ENCODE results near the gene C17orf50.

DNA sequence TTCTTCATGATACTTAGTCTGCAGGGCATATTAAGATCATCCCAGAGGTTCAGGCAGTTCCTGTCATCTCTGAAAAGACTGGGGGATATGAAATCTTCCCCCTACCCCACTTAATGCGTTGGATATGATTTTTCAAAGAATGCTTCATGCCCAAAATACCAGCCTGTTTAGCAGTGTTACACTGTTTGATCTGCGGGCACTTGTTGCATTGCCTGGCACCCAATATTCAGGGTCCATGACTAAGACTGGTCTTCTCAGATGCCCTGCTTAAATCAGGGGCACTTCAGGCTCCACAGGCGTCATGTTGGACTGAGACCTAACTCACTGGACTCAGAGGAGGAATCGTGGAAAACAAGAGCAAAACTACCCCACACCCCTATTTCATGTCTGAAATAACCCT lies 35.6 kb upstream of the C17orf50 start:
- TF ChIP-seq, protein P1, sequence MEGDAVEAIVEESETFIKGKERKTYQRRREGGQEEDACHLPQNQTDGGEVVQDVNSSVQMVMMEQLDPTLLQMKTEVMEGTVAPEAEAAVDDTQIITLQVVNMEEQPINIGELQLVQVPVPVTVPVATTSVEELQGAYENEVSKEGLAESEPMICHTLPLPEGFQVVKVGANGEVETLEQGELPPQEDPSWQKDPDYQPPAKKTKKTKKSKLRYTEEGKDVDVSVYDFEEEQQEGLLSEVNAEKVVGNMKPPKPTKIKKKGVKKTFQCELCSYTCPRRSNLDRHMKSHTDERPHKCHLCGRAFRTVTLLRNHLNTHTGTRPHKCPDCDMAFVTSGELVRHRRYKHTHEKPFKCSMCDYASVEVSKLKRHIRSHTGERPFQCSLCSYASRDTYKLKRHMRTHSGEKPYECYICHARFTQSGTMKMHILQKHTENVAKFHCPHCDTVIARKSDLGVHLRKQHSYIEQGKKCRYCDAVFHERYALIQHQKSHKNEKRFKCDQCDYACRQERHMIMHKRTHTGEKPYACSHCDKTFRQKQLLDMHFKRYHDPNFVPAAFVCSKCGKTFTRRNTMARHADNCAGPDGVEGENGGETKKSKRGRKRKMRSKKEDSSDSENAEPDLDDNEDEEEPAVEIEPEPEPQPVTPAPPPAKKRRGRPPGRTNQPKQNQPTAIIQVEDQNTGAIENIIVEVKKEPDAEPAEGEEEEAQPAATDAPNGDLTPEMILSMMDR (IDR thresholded peaks at IDR 0.05) = no peak
- TF ChIP-seq POLR2AphosphoS5 (IDR thresholded peaks at IDR 0.05) (no peak), POLR2A (IDR thresholded peaks at IDR 0.05) (no peak), EP300 (IDR thresholded peaks at IDR 0.05; ENCODE audit: low read depth) (no peak)
